SK-N-MC (cell line): Measurements from ENCODE around the gene RIOK3.

ENCODE experiments used
- DNase-seq: peaks from one replicate; pipeline ENCODE4 v3.0.0-alpha.2; 2011; ENCODE audit warnings: low read depth, low spot score
- H3K27ac ChIP-seq: fragments of 200-600 bp; sonication (generic); 2 replicates; pipeline ENCODE4 v1.5.1; 2016; ENCODE audit warnings: mixed run types
- H3K36me3 ChIP-seq: fragments of 200-600 bp; sonication (generic); 2 replicates; pipeline ENCODE4 v1.6.1; 2017; ENCODE audit warnings: antibody characterized with exemption, low read length, mixed read lengths; ENCODE audit not compliant: insufficient read depth
- H3K4me3 ChIP-seq: fragments of 200-600 bp; sonication (generic); 2 replicates; pipeline ENCODE4 v1.5.1; 2016
- H3K9ac ChIP-seq: fragments of 200-600 bp; sonication (generic); 2 replicates; pipeline ENCODE4 v1.8.0; 2017; ENCODE audit warnings: mixed run types, mixed read lengths; ENCODE audit not compliant: insufficient read length
- H3K9me3 ChIP-seq: fragments of 200-600 bp; sonication (generic); 2 replicates; pipeline ENCODE4 v1.6.1; 2017; ENCODE audit warnings: low read depth, mild to moderate bottlenecking, antibody characterized with exemption, low read length, moderate library complexity, mixed read lengths
- EZH2 ChIP-seq: fragments of 200-600 bp; sonication (generic); IDR thresholded peaks from one replicate; pipeline ENCODE4 v1.6.1; 2017; ENCODE audit warnings: antibody characterized with exemption
- FOXP2 ChIP-seq: optimal IDR thresholded peaks from 2 replicates; pipeline ENCODE3; 2011; ENCODE audit warnings: mild to moderate bottlenecking, moderate library complexity; ENCODE audit not compliant: insufficient read depth; ENCODE audit errors: extremely low read length, control extremely low read depth
- POLR2AphosphoS5 ChIP-seq: IDR thresholded peaks from 2 replicates; pipeline ENCODE4 v1.6.1; 2012; ENCODE audit warnings: mild to moderate bottlenecking, low read depth, low read length, borderline replicate concordance

RIOK3 gene

GRCh38 chr18:23458830-23459529 is 5.9 kb downstream of the RIOK3 start:
- Histone ChIP-seq H3K27ac (no peak overlapping the region), H3K36me3 (peaks cover 11% of the 10 kb centered on the region), H3K4me3 (no peak overlapping the region), H3K9me3 (no peaks in the 10 kb centered on the region), H3K9ac (no peak overlapping the region)
- TF ChIP-seq POLR2AphosphoS5 = no peak
- no peak for TF ChIP-seq FOXP2
- no peak for TF ChIP-seq EZH2
- no peak for DNase-seq

GRCh38 chr18:23459530-23459921 is 6.4 kb downstream of the RIOK3 start:
- Histone ChIP-seq H3K27ac (no peak overlapping the region), H3K4me3 (no peak overlapping the region), H3K9ac (no peak overlapping the region), H3K36me3 (peaks cover 17% of the 10 kb centered on the region), H3K9me3 (no peaks in the 10 kb centered on the region)
- DNase-seq = no peak
- TF ChIP-seq FOXP2 (no peak), POLR2AphosphoS5 (no peak), EZH2 (no peak)

GRCh38 chr18:23460285-23461273 is 7.5 kb downstream of the RIOK3 start:
- Histone ChIP-seq H3K9ac (no peak overlapping the region), H3K27ac (no peak overlapping the region), H3K4me3 (no peak overlapping the region), H3K36me3 (peaks cover 18% of the 10 kb centered on the region), H3K9me3 (no peaks in the 10 kb centered on the region)
- no peak for TF ChIP-seq EZH2
- TF ChIP-seq POLR2AphosphoS5 = no peak
- TF ChIP-seq FOXP2 = no peak
- no peak for DNase-seq

GRCh38 chr18:23462876-23463275 is 9.8 kb downstream of the RIOK3 start:
- Histone ChIP-seq H3K4me3 (no peak overlapping the region), H3K9me3 (no peaks in the 10 kb centered on the region), H3K27ac (no peak overlapping the region), H3K9ac (no peak overlapping the region), H3K36me3 (peaks cover 27% of the 10 kb centered on the region)
- no peak for TF ChIP-seq EZH2
- DNase-seq = no peak

- TF ChIP-seq FOXP2 (no peak), POLR2AphosphoS5 (no peak), EZH2 (no peak)
- Histone ChIP-seq H3K9me3 (no peaks in the 10 kb centered on the region), H3K36me3 (peaks cover 37% of the 10 kb centered on the region), H3K4me3 (no peak overlapping the region), H3K9ac (no peak overlapping the region), H3K27ac (no peak overlapping the region)
- no peak for DNase-seq
These were observed 15.8 kb downstream of the RIOK3 start for GRCh38 chr18:23468753-23469459.

- Histone ChIP-seq H3K9ac (no peak overlapping the region), H3K27ac (no peak overlapping the region), H3K9me3 (no peaks in the 10 kb centered on the region), H3K4me3 (no peak overlapping the region), H3K36me3 (peaks cover 43% of the 10 kb centered on the region)
- DNase-seq = no peak
- no peak for TF ChIP-seq POLR2AphosphoS5
- no peak for TF ChIP-seq FOXP2
- no peak for TF ChIP-seq EZH2
These were observed 17.7 kb downstream of the RIOK3 start for GRCh38 chr18:23470620-23471387.

GRCh38 chr18:23471486-23471885 is 18.4 kb downstream of the RIOK3 start:
- peaks cover 46% of the 10 kb centered on the region for H3K36me3 ChIP-seq
- TF ChIP-seq EZH2 (no peak), POLR2AphosphoS5 (no peak), FOXP2 (no peak)
- DNase-seq = no peak

More at GRCh38 chr18:23471486-23471885, 18.4 kb downstream of the RIOK3 start:
- Histone ChIP-seq H3K27ac (no peak overlapping the region), H3K4me3 (no peak overlapping the region), H3K9ac (no peak overlapping the region), H3K9me3 (no peaks in the 10 kb centered on the region)
